ENCODE data around the gene EDEM3. TPM values are rescaled to one million over a fixed set of nuclear protein-coding genes. Genes with fewer than 3 reads are reported as not detected.

Gene EDEM3
- polyA plus RNA-seq, 1 donor (not counting 4 experiments of a cell fraction or from before 2014, with no cell fraction given), result 23.6 TPM

GRCh38 chr1:184801503-184801902 is 46.8 kb upstream of the EDEM3 start:
- Histone ChIP-seq H3K4me2 (ENCODE audit: control insufficient read depth, extremely low read depth, insufficient read depth, low read depth, low read length) (no peak overlapping the region), H3K36me3 (ENCODE audit: control insufficient read depth in 2 of 2, extremely low read depth in 1 of 2, insufficient read depth in 2 of 2, low read length in 2 of 2) (peaks cover 2 to 9% of the 10 kb centered on the region in 2 experiments), H3K9me1 (ENCODE audit: control insufficient read depth, extremely low read depth, insufficient read depth, low read length) (no peaks in the 10 kb centered on the region), H2AFZ (ENCODE audit: control insufficient read depth, low read length) (no peak overlapping the region), H3K9ac (ENCODE audit: control insufficient read depth, extremely low read depth, insufficient read depth, low read length) (no peak overlapping the region), H3K27ac (ENCODE audit: control insufficient read depth, insufficient read depth, low read length) (no peak overlapping the region), H3K4me1 (ENCODE audit: control insufficient read depth, extremely low read depth, insufficient read depth, low read length) (no peaks in the 10 kb centered on the region), H4K20me1 (ENCODE audit: control insufficient read depth, extremely low read depth, insufficient read depth, low read length) (no peaks in the 10 kb centered on the region), H3K9me3 (ENCODE audit: control insufficient read depth, low read depth, low read length) (no peaks in the 10 kb centered on the region), H3K27me3 (ENCODE audit: control insufficient read depth, extremely low read depth, insufficient read depth, low read length) (no peaks in the 10 kb centered on the region), H3K4me3 (ENCODE audit: control insufficient read depth in 2 of 3, extremely low read depth in 1 of 3, insufficient read depth in 2 of 3, low read depth in 1 of 3, low read length in 3 of 3) (no peak overlapping the region), H3K79me2 (ENCODE audit: control insufficient read depth, insufficient read depth, low read length) (no peaks in the 10 kb centered on the region)
- no peak for FAIRE-seq
- no peak for TF ChIP-seq CTCF (optimal IDR thresholded peaks at IDR 0.05 in 1 of 3, IDR thresholded peaks at IDR 0.05 in 1 of 3, conservative IDR thresholded peaks at IDR 0.05 in 1 of 3; ENCODE audit: extremely low read depth in 1 of 3, insufficient read depth in 2 of 3, low read length in 3 of 3)
- TF ChIP-seq EZH2 (IDR thresholded peaks at IDR 0.05; ENCODE audit: low read length), result no peak
- DNase-seq (ENCODE audit: low read depth, low spot score), result no peak
- dilution Hi-C loops (cut with MboI; ENCODE audit: extremely low pct_ligation_motif_present, low sequenced_read_pairs), result no loop called here

GRCh38 chr1:184800876-184801275 is 46.2 kb upstream of the EDEM3 start:
- H3K9ac ChIP-seq (ENCODE audit: control insufficient read depth, extremely low read depth, insufficient read depth, low read length), result no peak overlapping the region
- no peaks in the 10 kb centered on the region for H3K9me1 ChIP-seq (ENCODE audit: control insufficient read depth, extremely low read depth, insufficient read depth, low read length)
- no peaks in the 10 kb centered on the region for H4K20me1 ChIP-seq (ENCODE audit: control insufficient read depth, extremely low read depth, insufficient read depth, low read length)
- no peaks in the 10 kb centered on the region for H3K27me3 ChIP-seq (ENCODE audit: control insufficient read depth, extremely low read depth, insufficient read depth, low read length)
- DNase-seq (ENCODE audit: low read depth, low spot score) (no peak), FAIRE-seq (no peak)
- no peak overlapping the region for H3K27ac ChIP-seq (ENCODE audit: control insufficient read depth, insufficient read depth, low read length)
- no peaks in the 10 kb centered on the region for H3K9me3 ChIP-seq (ENCODE audit: control insufficient read depth, low read depth, low read length)
- no peak overlapping the region for H3K4me3 ChIP-seq (ENCODE audit: control insufficient read depth in 2 of 3, extremely low read depth in 1 of 3, insufficient read depth in 2 of 3, low read depth in 1 of 3, low read length in 3 of 3)
- H2AFZ ChIP-seq (ENCODE audit: control insufficient read depth, low read length), result no peak overlapping the region
- no peak for TF ChIP-seq EZH2 (IDR thresholded peaks at IDR 0.05; ENCODE audit: low read length)
- no peak for TF ChIP-seq CTCF (optimal IDR thresholded peaks at IDR 0.05 in 1 of 3, IDR thresholded peaks at IDR 0.05 in 1 of 3, conservative IDR thresholded peaks at IDR 0.05 in 1 of 3; ENCODE audit: extremely low read depth in 1 of 3, insufficient read depth in 2 of 3, low read length in 3 of 3)
- H3K36me3 ChIP-seq (ENCODE audit: control insufficient read depth in 2 of 2, extremely low read depth in 1 of 2, insufficient read depth in 2 of 2, low read length in 2 of 2), result peaks cover 2 to 9% of the 10 kb centered on the region in 2 experiments
- no peaks in the 10 kb centered on the region for H3K79me2 ChIP-seq (ENCODE audit: control insufficient read depth, insufficient read depth, low read length)
- dilution Hi-C loops (cut with MboI; ENCODE audit: extremely low pct_ligation_motif_present, low sequenced_read_pairs), result no loop called here
- no peak overlapping the region for H3K4me2 ChIP-seq (ENCODE audit: control insufficient read depth, extremely low read depth, insufficient read depth, low read depth, low read length)
- no peaks in the 10 kb centered on the region for H3K4me1 ChIP-seq (ENCODE audit: control insufficient read depth, extremely low read depth, insufficient read depth, low read length)

All from keratinocyte (primary cell).